K562 (cell line): ENCODE measurements around the gene MRPL54. TPM values are rescaled to one million over a fixed set of nuclear protein-coding genes. Genes with fewer than 3 reads are reported as not detected.
A peak's percentile ranks its signal among the peaks of the same experiment; 100 is the strongest.

Source experiments
- ATAC-seq: fragments of 200-7000 bp; cut with Tn5 transposase; 3 replicates; pipeline ENCODE4 v1.9.1; 2020; ENCODE audit warnings: moderate library complexity
- BruUV-seq: library from RNA; stranded (reverse); fragments of 400-500 nt; replicated peaks from 2 replicates; lab custom pipeline; 2021; lab: Mats Ljungman, UMichigan
- CTCF ChIA-PET: fragments of 300-600 bp; formaldehyde crosslinking; extraction: SDS; loops from one replicate; lab custom pipeline; 2021; ENCODE audit warnings: low intra/inter-chr PET ratio; lab: Yijun Ruan, JAX
- POLR2A ChIA-PET: fragments of 300-600, 350-650 bp; sonication (Branson Sonifier 250); formaldehyde crosslinking; extraction: SDS; loops from one replicate; lab custom pipeline; 2021; ENCODE audit warnings: antibody characterized with exemption, inconsistent platforms; lab: Yijun Ruan, JAX
- DNase-seq, 4 experiments: peaks; one replicate each; pipeline versions ENCODE4 v3.0.0 to v3.0.0-alpha.2; 2011 to 2018; ENCODE audit warnings: low spot score in 3 of 4, mixed read lengths in 3 of 4; ENCODE audit errors: extremely low read depth in 1 of 4
- FAIRE-seq: peaks from 2 replicates; lab custom pipeline; 2011; peaks lifted over from hg19 to GRCh38; lab: Jason Lieb, UNC
- H2AFZ ChIP-seq: 2 replicates; pipeline ENCODE4 v1.6.0; 2011; ENCODE audit warnings: low read depth, low read length, control low read depth, inconsistent platforms
- H3K27ac ChIP-seq: fragments of 200-600 bp; 3 replicates; pipeline ENCODE4 v1.8.0; 2011; ENCODE audit warnings: low read depth, mild to moderate bottlenecking, control low read depth, inconsistent platforms, low read length, moderate library complexity, mixed read lengths; ENCODE audit errors: extremely low read depth
- H3K27me3 ChIP-seq, 2 experiments: fragments of 300-600 bp in 1 of 2; 2 replicates in 1 of 2; 3 replicates in 1 of 2; pipeline versions ENCODE4 v1.6.0 to v1.8.0; 2011; ENCODE audit warnings: inconsistent platforms in 2 of 2, low read length in 2 of 2, mild to moderate bottlenecking in 1 of 2, mixed read lengths in 1 of 2, moderate library complexity in 1 of 2; ENCODE audit not compliant: control insufficient read depth in 2 of 2, insufficient read depth in 2 of 2
- H3K36me3 ChIP-seq: fragments of 300-600 bp; 3 replicates; pipeline ENCODE4 v1.8.0; 2011; ENCODE audit warnings: mild to moderate bottlenecking, low read length, inconsistent platforms; ENCODE audit not compliant: control insufficient read depth, insufficient read depth
- H3K4me1 ChIP-seq, 2 experiments: fragments of 200-600 bp in 1 of 2; replicated peaks in 1 of 2; 2 replicates in 1 of 2; 3 replicates in 1 of 2; pipeline versions ENCODE4 v1.5.1 to v1.8.0; 2011; ENCODE audit warnings: inconsistent platforms in 2 of 2, low read length in 2 of 2, mild to moderate bottlenecking in 1 of 2, mixed read lengths in 1 of 2, moderate library complexity in 1 of 2; ENCODE audit not compliant: control insufficient read depth in 2 of 2, insufficient read depth in 2 of 2
- H3K4me2 ChIP-seq: 2 replicates; pipeline ENCODE4 v1.6.1; 2011; ENCODE audit warnings: low read length, control low read depth, inconsistent platforms, mixed read lengths; ENCODE audit not compliant: insufficient read depth
- H3K4me3 ChIP-seq: fragments of 200-600 bp; sonication (generic), shearing (Covaris generic); 2 replicates; pipeline ENCODE4 v1.5.1; 2016; ENCODE audit warnings: control low read depth, inconsistent platforms
- H3K79me2 ChIP-seq: fragments of 200-600 bp; 3 replicates; pipeline ENCODE4 v1.8.0; 2011; ENCODE audit warnings: low read length, inconsistent platforms; ENCODE audit not compliant: control insufficient read depth, insufficient read depth
- H3K9ac ChIP-seq, 2 experiments: 2 replicates each; pipeline versions ENCODE4 v1.6.0 to v1.6.1; 2011; ENCODE audit warnings: low read depth in 2 of 2, low read length in 2 of 2, control low read depth in 1 of 2, inconsistent platforms in 1 of 2, mild to moderate bottlenecking in 1 of 2, mixed read lengths in 1 of 2; ENCODE audit not compliant: insufficient read depth in 1 of 2
- H3K9me1 ChIP-seq: one replicate; pipeline ENCODE4 v1.6.0; 2011; ENCODE audit warnings: inconsistent platforms, mild to moderate bottlenecking, low read length, moderate library complexity; ENCODE audit not compliant: control insufficient read depth, insufficient read depth
- H3K9me3 ChIP-seq: replicated peaks from 2 replicates; pipeline ENCODE4 v1.5.1; 2011; ENCODE audit warnings: low read depth, low read length, inconsistent platforms; ENCODE audit not compliant: control insufficient read depth, insufficient read depth
- H4K20me1 ChIP-seq: replicated peaks from 2 replicates; pipeline ENCODE4 v1.6.1; 2011; ENCODE audit warnings: low read length, inconsistent platforms, mixed read lengths; ENCODE audit not compliant: control insufficient read depth, insufficient read depth
- KAT8 ChIP-seq: fragments of 450-650 bp; IDR thresholded peaks from 2 replicates; pipeline ENCODE4 v1.6.1; 2016; ENCODE audit warnings: low read depth, mild to moderate bottlenecking
- RFX1 ChIP-seq: fragments of 450-650 bp; IDR thresholded peaks from 2 replicates; pipeline ENCODE4 v1.6.1; 2016; ENCODE audit warnings: mild to moderate bottlenecking, moderate library complexity
- SMARCA4 ChIP-seq: fragments of 450-650 bp; IDR thresholded peaks from 2 replicates; pipeline ENCODE4 v1.6.1; 2016
- XRCC3 ChIP-seq: fragments of 450-650 bp; IDR thresholded peaks from 2 replicates; pipeline ENCODE4 v1.6.1; 2017; ENCODE audit warnings: mild to moderate bottlenecking, moderate library complexity
- ZFP36 ChIP-seq: fragments of 150-350 bp; IDR thresholded peaks from 2 replicates; pipeline ENCODE4 v1.6.1; 2018; ENCODE audit warnings: low read length, low read depth; ENCODE audit not compliant: partially characterized antibody
- WGBS: fragments of 100-300 bp; shearing (Covaris generic); methylation state at CpG from one replicate; pipeline ENCODE4 v1.1.6; 2016; ENCODE audit warnings: low coverage, mixed read lengths; ENCODE audit not compliant: insufficient coverage; ENCODE audit errors: missing lambda C conversion rate; 5-methylcytosine and 5-hydroxymethylcytosine counted together
- in situ Hi-C: fragments of 300-500 bp; cut with MboI; formaldehyde crosslinking; loops from 4 replicates; pipeline ENCODE4 v1.15.0; 2018; ENCODE audit warnings: inconsistent platforms, mixed read lengths
- intact Hi-C: fragments of 100-400 bp; cut with micrococcal nuclease; formaldehyde crosslinking; loops from 2 replicates; pipeline ENCODE4 v1.14.2; 2022
- polyA plus RNA-seq, 8 experiments: library from polyadenylated mRNA; depleted of rRNA in 4 of 8; stranded (reverse) in 5 of 8; unstranded in 3 of 8; fragments of >200 nt; fragmentation: Nextera tagmentation in 2 of 8; fragmentation: Illumina TruSeq in 1 of 8; extraction: Ambion mirVana in 2 of 8; extraction: Trizol in 1 of 8; gene quantifications; 2 replicates each; pipeline versions ENCODE4 v1.2.1 to v1.2.3, GENCODE V29; 2011 to 2014; ENCODE audit warnings: inconsistent platforms in 1 of 8, missing spikeins in 1 of 8
- total RNA-seq, 7 experiments: library from RNA; depleted of rRNA in 6 of 7; stranded (reverse); fragments of >200 nt in 6 of 7; fragmentation: Illumina TruSeq in 2 of 7; extraction: Trizol in 2 of 7; gene quantifications; 2 replicates each; pipeline versions ENCODE4 v1.2.1 to v1.2.3, GENCODE V29; 2011 to 2021; ENCODE audit warnings: low replicate concordance in 1 of 7
- TF ChIP-seq, protein P1 (sequence below): fragments of 450-650 bp; IDR thresholded peaks from 2 replicates; pipeline ENCODE4 v1.6.1; 2016; ENCODE audit warnings: mild to moderate bottlenecking
- TF ChIP-seq, protein P2 (sequence below): fragments of 250-450 bp; sonication (Bioruptor Pico); IDR thresholded peaks from 2 replicates; pipeline ENCODE4 v1.5.0; 2020; ENCODE audit warnings: mild to moderate bottlenecking

MRPL54 gene
- total and polyA plus RNA-seq, 9 of the 15 experiments (the other 6 are each of a cell fraction or from before 2014, with no cell fraction given) = 3.5 to 120 (median 56.9) TPM

DNA sequence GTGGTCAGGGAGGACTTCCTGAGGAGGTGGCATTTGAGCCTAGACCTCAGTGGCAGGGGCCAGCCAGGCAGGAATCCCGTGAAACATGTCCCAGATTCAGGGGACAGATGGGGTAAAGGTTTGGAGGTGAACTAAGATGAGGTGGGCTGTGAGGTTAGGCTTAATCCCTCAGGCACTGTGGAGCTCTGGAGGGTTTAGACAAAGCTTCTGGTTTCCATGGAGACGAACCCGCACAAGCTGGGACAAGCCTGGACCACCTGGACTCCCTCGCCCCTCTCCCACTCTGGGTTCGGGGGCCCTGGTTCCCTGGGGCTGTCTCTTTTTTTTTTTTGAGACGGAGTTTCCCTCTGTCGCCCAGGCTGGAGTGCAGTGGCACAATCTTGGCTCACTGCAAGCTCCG lies 38.6 kb upstream of the MRPL54 start:
- TF ChIP-seq ZFP36 = peak; percentile 83
- peak; percentile 72; the same call in 1 of the 2 replicates for TF ChIP-seq RFX1
- no peak for TF ChIP-seq SMARCA4
- TF ChIP-seq, protein P1, sequence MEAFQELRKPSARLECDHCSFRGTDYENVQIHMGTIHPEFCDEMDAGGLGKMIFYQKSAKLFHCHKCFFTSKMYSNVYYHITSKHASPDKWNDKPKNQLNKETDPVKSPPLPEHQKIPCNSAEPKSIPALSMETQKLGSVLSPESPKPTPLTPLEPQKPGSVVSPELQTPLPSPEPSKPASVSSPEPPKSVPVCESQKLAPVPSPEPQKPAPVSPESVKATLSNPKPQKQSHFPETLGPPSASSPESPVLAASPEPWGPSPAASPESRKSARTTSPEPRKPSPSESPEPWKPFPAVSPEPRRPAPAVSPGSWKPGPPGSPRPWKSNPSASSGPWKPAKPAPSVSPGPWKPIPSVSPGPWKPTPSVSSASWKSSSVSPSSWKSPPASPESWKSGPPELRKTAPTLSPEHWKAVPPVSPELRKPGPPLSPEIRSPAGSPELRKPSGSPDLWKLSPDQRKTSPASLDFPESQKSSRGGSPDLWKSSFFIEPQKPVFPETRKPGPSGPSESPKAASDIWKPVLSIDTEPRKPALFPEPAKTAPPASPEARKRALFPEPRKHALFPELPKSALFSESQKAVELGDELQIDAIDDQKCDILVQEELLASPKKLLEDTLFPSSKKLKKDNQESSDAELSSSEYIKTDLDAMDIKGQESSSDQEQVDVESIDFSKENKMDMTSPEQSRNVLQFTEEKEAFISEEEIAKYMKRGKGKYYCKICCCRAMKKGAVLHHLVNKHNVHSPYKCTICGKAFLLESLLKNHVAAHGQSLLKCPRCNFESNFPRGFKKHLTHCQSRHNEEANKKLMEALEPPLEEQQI = no peak
- TF ChIP-seq KAT8 = no peak
- TF ChIP-seq XRCC3 = no peak
- TF ChIP-seq, protein P2, sequence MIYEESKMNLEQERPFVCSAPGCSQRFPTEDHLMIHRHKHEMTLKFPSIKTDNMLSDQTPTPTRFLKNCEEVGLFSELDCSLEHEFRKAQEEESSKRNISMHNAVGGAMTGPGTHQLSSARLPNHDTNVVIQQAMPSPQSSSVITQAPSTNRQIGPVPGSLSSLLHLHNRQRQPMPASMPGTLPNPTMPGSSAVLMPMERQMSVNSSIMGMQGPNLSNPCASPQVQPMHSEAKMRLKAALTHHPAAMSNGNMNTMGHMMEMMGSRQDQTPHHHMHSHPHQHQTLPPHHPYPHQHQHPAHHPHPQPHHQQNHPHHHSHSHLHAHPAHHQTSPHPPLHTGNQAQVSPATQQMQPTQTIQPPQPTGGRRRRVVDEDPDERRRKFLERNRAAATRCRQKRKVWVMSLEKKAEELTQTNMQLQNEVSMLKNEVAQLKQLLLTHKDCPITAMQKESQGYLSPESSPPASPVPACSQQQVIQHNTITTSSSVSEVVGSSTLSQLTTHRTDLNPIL (CRISPR knock-in tag) = no peak
- TF ChIP-seq, all 486 proteins: peak for 2
- no peak overlapping the region for H2AFZ ChIP-seq
- POLR2A ChIA-PET = no interaction called here
- H3K27ac ChIP-seq = no peak overlapping the region
- CTCF ChIA-PET = interaction anchor here (0.6 to 1.0 kb wide), 2 partner anchors 98 to 428 kb away, joined by 3 read pairs; no protein-coding TSS in a partner anchor
- DNase-seq (no peak), FAIRE-seq (no peak), ATAC-seq (no peak)
- no peak overlapping the region for H3K4me3 ChIP-seq
- H3K4me1 ChIP-seq = peaks cover 7 to 32% of the 10 kb centered on the region in 2 experiments; a peak in 3 of 5 replicates
- H3K9ac ChIP-seq = no peak overlapping the region
- no peak overlapping the region for H3K4me2 ChIP-seq
- intact Hi-C loops = loop anchor here (5.0 kb wide), 2 partner anchors 98 to 123 kb away; no protein-coding TSS in a partner anchor
- H4K20me1 ChIP-seq = no peaks in the 10 kb centered on the region
- no peaks in the 10 kb centered on the region for H3K36me3 ChIP-seq
- in situ Hi-C loops = no loop called here
- H3K9me3 ChIP-seq = no peaks in the 10 kb centered on the region
- no peaks in the 10 kb centered on the region for H3K79me2 ChIP-seq
- H3K27me3 ChIP-seq = no peaks in the 10 kb centered on the region
- no TSS peak for BruUV-seq
- no peaks in the 10 kb centered on the region for H3K9me1 ChIP-seq
- WGBS = 20% methylated on average over 8 of the region's 8 CpGs
